Tibial nerve (tissue), 4 donors: ENCODE data around the gene HNRNPA1.

ENCODE experiments used
- CTCF ChIP-seq, 5 experiments: fragments of 200-600 bp in 3 of 5; fragments of 450-650 bp in 2 of 5; sonication (generic) in 3 of 5; IDR thresholded peaks; one replicate each; pipeline ENCODE4 v1.5.1; 2016 to 2019; ENCODE audit warnings: antibody characterized with exemption in 5 of 5, mild to moderate bottlenecking in 3 of 5, moderate library complexity in 2 of 5
- EP300 ChIP-seq, 2 donors: sonication (generic); formaldehyde crosslinking; IDR thresholded peaks; one replicate each; pipeline ENCODE4 v1.6.1; 2017; ENCODE audit warnings: antibody characterized with exemption in 2 of 2, mild to moderate bottlenecking in 1 of 2
- POLR2A ChIP-seq, 2 donors: fragments of 450-650 bp; IDR thresholded peaks; one replicate each; pipeline ENCODE4 v1.6.1; 2017; ENCODE audit warnings: antibody characterized with exemption in 2 of 2, mild to moderate bottlenecking in 2 of 2, moderate library complexity in 2 of 2

DNA sequence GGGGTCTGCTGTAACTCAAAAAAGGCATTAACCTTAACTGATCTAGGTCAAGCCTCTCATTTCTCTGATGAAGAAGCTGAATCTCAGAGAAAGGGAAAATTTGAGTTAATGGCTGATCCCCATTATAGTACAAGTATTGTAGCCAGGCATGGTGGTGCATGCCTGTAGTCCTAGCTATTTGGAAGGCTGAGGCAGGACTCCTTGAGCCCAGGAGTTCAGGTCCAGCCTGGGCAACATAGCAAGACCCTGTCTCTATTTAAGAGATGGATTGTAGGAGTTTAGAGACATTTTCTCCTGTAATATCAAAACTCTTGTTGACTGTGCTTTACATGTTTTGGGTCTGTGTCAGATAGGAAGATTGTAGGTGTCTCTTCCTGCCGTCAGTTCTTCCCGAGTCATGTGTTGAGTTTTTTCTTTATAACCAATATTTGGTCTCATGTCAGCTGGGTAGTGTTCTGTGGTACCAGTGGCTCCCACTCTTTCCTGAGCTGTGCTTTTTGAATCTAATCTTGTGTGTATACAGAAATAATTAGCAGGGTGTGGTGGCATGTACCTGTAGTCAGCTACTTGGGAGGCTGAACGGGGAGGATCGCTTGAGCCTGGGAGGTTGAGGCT, 53.0 kb downstream of the HNRNPA1 start:
- no peak for TF ChIP-seq EP300 (IDR thresholded peaks at IDR 0.05)
- no peak for TF ChIP-seq POLR2A (IDR thresholded peaks at IDR 0.05)
- TF ChIP-seq CTCF (IDR thresholded peaks at IDR 0.05) = no peak
